ENCODE data around the gene MRGPRG.

GRCh38 chr11:3230636-3231549 is 12.3 kb upstream of the MRGPRG start:
- TF ChIP-seq CTCF (IDR thresholded peaks at IDR 0.05), result no peak
- no peak for TF ChIP-seq POLR2A (IDR thresholded peaks at IDR 0.05)
- no peak for TF ChIP-seq EP300 (IDR thresholded peaks at IDR 0.05)
